GM23248 (cell line): ENCODE measurements around the gene BAG2.

Experiments used
- EZH2 ChIP-seq: fragments of 200-600 bp; sonication (generic); IDR thresholded peaks from 2 replicates; pipeline ENCODE4 v1.6.1; 2018; ENCODE audit warnings: antibody characterized with exemption, mild to moderate bottlenecking; ENCODE audit not compliant: insufficient read depth, poor library complexity, severe bottlenecking
- EZH2phosphoT487 ChIP-seq: fragments of 200-600 bp; sonication (generic); IDR thresholded peaks from 2 replicates; pipeline ENCODE4 v1.6.1; 2018; ENCODE audit warnings: antibody characterized with exemption, moderate library complexity, mild to moderate bottlenecking, low read depth; ENCODE audit not compliant: insufficient read depth

GRCh38 chr6:57172136-57173055, at the start of gene BAG2:
- TF ChIP-seq EZH2 (no peak), EZH2phosphoT487 (no peak)
